ENCODE data around the gene C12orf60.

GRCh38 chr12:14780859-14781258, 22.6 kb upstream of the C12orf60 start:
- TF ChIP-seq, protein P1, sequence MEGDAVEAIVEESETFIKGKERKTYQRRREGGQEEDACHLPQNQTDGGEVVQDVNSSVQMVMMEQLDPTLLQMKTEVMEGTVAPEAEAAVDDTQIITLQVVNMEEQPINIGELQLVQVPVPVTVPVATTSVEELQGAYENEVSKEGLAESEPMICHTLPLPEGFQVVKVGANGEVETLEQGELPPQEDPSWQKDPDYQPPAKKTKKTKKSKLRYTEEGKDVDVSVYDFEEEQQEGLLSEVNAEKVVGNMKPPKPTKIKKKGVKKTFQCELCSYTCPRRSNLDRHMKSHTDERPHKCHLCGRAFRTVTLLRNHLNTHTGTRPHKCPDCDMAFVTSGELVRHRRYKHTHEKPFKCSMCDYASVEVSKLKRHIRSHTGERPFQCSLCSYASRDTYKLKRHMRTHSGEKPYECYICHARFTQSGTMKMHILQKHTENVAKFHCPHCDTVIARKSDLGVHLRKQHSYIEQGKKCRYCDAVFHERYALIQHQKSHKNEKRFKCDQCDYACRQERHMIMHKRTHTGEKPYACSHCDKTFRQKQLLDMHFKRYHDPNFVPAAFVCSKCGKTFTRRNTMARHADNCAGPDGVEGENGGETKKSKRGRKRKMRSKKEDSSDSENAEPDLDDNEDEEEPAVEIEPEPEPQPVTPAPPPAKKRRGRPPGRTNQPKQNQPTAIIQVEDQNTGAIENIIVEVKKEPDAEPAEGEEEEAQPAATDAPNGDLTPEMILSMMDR (IDR thresholded peaks at IDR 0.05), result no peak
- TF ChIP-seq POLR2A (IDR thresholded peaks at IDR 0.05), result no peak
